Motor neuron (in vitro differentiated cells): ENCODE measurements around the gene CLIC1. TPM values are rescaled to one million over a fixed set of nuclear protein-coding genes. Genes with fewer than 3 reads are reported as not detected.

Experiments used
- ATAC-seq, 8 experiments: fragments of 200-7000 bp; cut with Tn5 transposase; replicated peaks in 6 of 8; 2 replicates each; pipeline ENCODE4 v1.8.0; 2021; ENCODE audit warnings: mild to moderate bottlenecking in 8 of 8, moderate library complexity in 8 of 8
- H3K27ac ChIP-seq, 2 donors: fragments of 250-450 bp; sonication (Bioruptor Pico); 2 replicates each; pipeline ENCODE4 v1.9.0; 2021; ENCODE audit warnings: antibody characterized with exemption in 2 of 2, mild to moderate bottlenecking in 2 of 2, moderate library complexity in 1 of 2
- H3K4me1 ChIP-seq, 2 donors: fragments of 250-450 bp; sonication (Bioruptor Pico); replicated peaks in 1 of 2; 2 replicates each; pipeline ENCODE4 v1.6.1; 2021; ENCODE audit warnings: antibody characterized with exemption in 2 of 2, mild to moderate bottlenecking in 2 of 2, moderate library complexity in 1 of 2
- H3K4me3 ChIP-seq, 5 donors: fragments of 250-450 bp; sonication (Bioruptor Pico); 2 replicates each; pipeline ENCODE4 v1.9.0; 2021; ENCODE audit warnings: antibody characterized with exemption in 5 of 5, mild to moderate bottlenecking in 5 of 5, moderate library complexity in 4 of 5
- WGBS, 10 experiments: fragments of 450-650 bp; shearing (Covaris generic); methylation state at CpG; one replicate each; pipeline ENCODE4 v1.0.0; 2022; 5-methylcytosine and 5-hydroxymethylcytosine counted together
- in situ Hi-C, 9 experiments: fragments of 400-800 bp; cut with MboI; loops; one replicate each; pipeline ENCODE4 v1.15.0; 2021; ENCODE audit warnings: low sequenced_read_pairs in 9 of 9, low pct_unique_long_range_greater_than_20kb in 2 of 9; ENCODE audit not compliant: unreplicated experiment in 9 of 9
- total RNA-seq, 8 experiments: library from RNA; unstranded; fragments of 300-600 nt; gene quantifications; 2 replicates each; pipeline versions ENCODE4 v1.2.3 to v1.2.4, GENCODE V29; 2022

CLIC1 gene
- total RNA-seq, 8 experiments from 2014 or later = 73.5 to 627 (median 176) TPM

- Histone ChIP-seq H3K4me3 (no peak within 1 kb of the TSS), H3K4me1 (peaks cover 13 to 17% of the 10 kb centered on the region in 2 donors), H3K27ac (peak within 1 kb of the TSS; percentile 25 to 51)
- WGBS, 10 experiments = 0% methylated on average over 2 of the region's 15 CpGs; no CpG with 5 or more reads in 9 of the 10 experiments
- in situ Hi-C loops = no loop called here
- ATAC-seq = peak; percentile 76 to 92 (median 86)
Observed at GRCh38 chr6:31776989-31777666, 40.8 kb upstream of the CLIC1 start, which contains the start of gene VWA7. Gene VWA7 (minus strand): TSS chr6:31777328. CDS start chr6:31776779, 549 bp downstream.

- WGBS, 10 experiments = 94 to 100% methylated on average over 2 to 3 of the region's 14 CpGs; no CpG with 5 or more reads in 8 of the 10 experiments
- no peak overlapping the region for H3K4me3 ChIP-seq
- in situ Hi-C loops = no loop called here
- peak; percentile 10 to 70 (median 65) for ATAC-seq
- peak overlapping the region; percentile 25 to 51 for H3K27ac ChIP-seq
- peaks cover 13 to 17% of the 10 kb centered on the region in 2 donors for H3K4me1 ChIP-seq
Observed at GRCh38 chr6:31776485-31776988, 40.2 kb upstream of the CLIC1 start.

GRCh38 chr6:31775633-31776484, 39.5 kb upstream of the CLIC1 start:
- H3K4me1 ChIP-seq = peaks cover 13 to 17% of the 10 kb centered on the region in 2 donors
- H3K4me3 ChIP-seq = no peak overlapping the region
- ATAC-seq = peak in 1 of 8 experiments; percentile 2
- WGBS, 10 experiments = 20 to 100% (median 90%) methylated on average over 1 to 9 of the region's 32 CpGs; no CpG with 5 or more reads in 5 of the 10 experiments
- in situ Hi-C loops = no loop called here
- H3K27ac ChIP-seq = peak overlapping the region in 1 of 2 donors; percentile 25

GRCh38 chr6:31775184-31775583, 38.9 kb upstream of the CLIC1 start:
- Histone ChIP-seq H3K4me1 (peaks cover 13 to 17% of the 10 kb centered on the region in 2 donors), H3K4me3 (no peak overlapping the region), H3K27ac (no peak overlapping the region)
- in situ Hi-C loops = no loop called here
- ATAC-seq = peak in 3 of 8 experiments; percentile 5 to 23 (median 12)
- WGBS, 10 experiments = 20 to 33% (median 20%) methylated on average over 1 to 3 of the region's 4 CpGs; no CpG with 5 or more reads in 7 of the 10 experiments

GRCh38 chr6:31771992-31772358, 35.6 kb upstream of the CLIC1 start:
- peaks cover 5 to 7% of the 10 kb centered on the region in 2 donors for H3K4me1 ChIP-seq
- in situ Hi-C loops = no loop called here
- WGBS, 10 experiments = 33 to 90% (median 65%) methylated on average over 1 to 4 of the region's 4 CpGs; no CpG with 5 or more reads in 4 of the 10 experiments
- H3K4me3 ChIP-seq = no peak overlapping the region
- no peak overlapping the region for H3K27ac ChIP-seq
- ATAC-seq = no peak

- Histone ChIP-seq H3K27ac (no peak overlapping the region), H3K4me1 (peaks cover 4 to 9% of the 10 kb centered on the region in 2 donors), H3K4me3 (no peak overlapping the region)
- no peak for ATAC-seq
- 57 to 100% (median 83%) methylated on average over 1 to 2 of the region's 2 CpGs; no CpG with 5 or more reads in 2 of the 10 experiments for WGBS, 10 experiments
- in situ Hi-C loops = no loop called here
Observed at GRCh38 chr6:31770860-31771259, 34.5 kb upstream of the CLIC1 start.

- in situ Hi-C loops = no loop called here
- Histone ChIP-seq H3K27ac (no peak overlapping the region), H3K4me1 (peaks cover 4 to 10% of the 10 kb centered on the region in 2 donors), H3K4me3 (no peak overlapping the region)
- peak in 3 of 8 experiments; percentile 48 to 64 (median 61) for ATAC-seq
- WGBS, 10 experiments = 57 to 100% (median 80%) methylated on average over 1 to 6 of the region's 12 CpGs; no CpG with 5 or more reads in 1 of the 10 experiments
Observed at GRCh38 chr6:31769684-31770371, 33.5 kb upstream of the CLIC1 start.

- peaks cover 11 to 19% of the 10 kb centered on the region in 2 donors for H3K4me1 ChIP-seq
- no peak overlapping the region for H3K27ac ChIP-seq
- ATAC-seq = no peak
- no peak overlapping the region for H3K4me3 ChIP-seq
- 60 to 100% (median 94%) methylated on average over 1 to 11 of the region's 18 CpGs; no CpG with 5 or more reads in 1 of the 10 experiments for WGBS, 10 experiments
- in situ Hi-C loops = no loop called here
Observed at GRCh38 chr6:31768363-31769257, 32.3 kb upstream of the CLIC1 start.

GRCh38 chr6:31767096-31767645, 30.8 kb upstream of the CLIC1 start:
- 80 to 100% (median 100%) methylated on average over 1 to 4 of the region's 6 CpGs; no CpG with 5 or more reads in 5 of the 10 experiments for WGBS, 10 experiments
- in situ Hi-C loops = no loop called here
- no peak for ATAC-seq
- H3K27ac ChIP-seq = no peak overlapping the region
- H3K4me3 ChIP-seq = no peak overlapping the region
- H3K4me1 ChIP-seq = peaks cover 17 to 29% of the 10 kb centered on the region in 2 donors

GRCh38 chr6:31765910-31766794, 29.8 kb upstream of the CLIC1 start:
- in situ Hi-C loops = no loop called here
- 7 to 67% (median 45%) methylated on average over 1 to 9 of the region's 42 CpGs; no CpG with 5 or more reads in 5 of the 10 experiments for WGBS, 10 experiments
- ATAC-seq = peak; percentile 3 to 57 (median 41)
- Histone ChIP-seq H3K4me3 (peak overlapping the region in 2 of 5 donors; percentile 6 to 21), H3K4me1 (peaks cover 17 to 29% of the 10 kb centered on the region in 2 donors), H3K27ac (peak overlapping the region in 1 of 2 donors; percentile 20)

GRCh38 chr6:31765559-31765909, 29.2 kb upstream of the CLIC1 start:
- Histone ChIP-seq H3K27ac (no peak overlapping the region), H3K4me1 (peaks cover 17 to 29% of the 10 kb centered on the region in 2 donors), H3K4me3 (no peak overlapping the region)
- WGBS, 10 experiments = 20 to 93% (median 82%) methylated on average over 1 to 4 of the region's 9 CpGs; no CpG with 5 or more reads in 6 of the 10 experiments
- no peak for ATAC-seq
- in situ Hi-C loops = no loop called here
